ENCODE results near the gene COL9A3.

DNA sequence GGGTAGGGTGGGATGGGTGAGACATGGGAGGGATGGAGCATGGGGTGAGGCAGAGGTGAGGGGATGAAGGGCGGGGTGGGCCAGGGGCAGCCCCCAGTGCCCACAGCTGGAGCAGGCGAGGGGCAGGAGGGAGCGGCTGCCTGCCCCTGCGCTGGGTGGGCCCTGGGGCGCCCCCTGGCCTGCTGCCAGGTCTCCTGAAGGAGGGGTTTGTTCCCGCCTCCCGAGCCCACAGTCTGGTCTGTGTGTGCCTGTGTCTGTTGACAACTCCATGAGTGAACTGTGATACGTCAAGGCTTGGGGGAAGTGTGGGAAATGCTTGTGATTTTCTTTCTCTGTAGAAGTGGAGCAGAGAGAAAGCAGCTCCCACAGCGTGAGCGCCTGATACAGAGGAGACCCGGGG lies 31.5 kb upstream of the COL9A3 start:
- TF ChIP-seq, protein P1, sequence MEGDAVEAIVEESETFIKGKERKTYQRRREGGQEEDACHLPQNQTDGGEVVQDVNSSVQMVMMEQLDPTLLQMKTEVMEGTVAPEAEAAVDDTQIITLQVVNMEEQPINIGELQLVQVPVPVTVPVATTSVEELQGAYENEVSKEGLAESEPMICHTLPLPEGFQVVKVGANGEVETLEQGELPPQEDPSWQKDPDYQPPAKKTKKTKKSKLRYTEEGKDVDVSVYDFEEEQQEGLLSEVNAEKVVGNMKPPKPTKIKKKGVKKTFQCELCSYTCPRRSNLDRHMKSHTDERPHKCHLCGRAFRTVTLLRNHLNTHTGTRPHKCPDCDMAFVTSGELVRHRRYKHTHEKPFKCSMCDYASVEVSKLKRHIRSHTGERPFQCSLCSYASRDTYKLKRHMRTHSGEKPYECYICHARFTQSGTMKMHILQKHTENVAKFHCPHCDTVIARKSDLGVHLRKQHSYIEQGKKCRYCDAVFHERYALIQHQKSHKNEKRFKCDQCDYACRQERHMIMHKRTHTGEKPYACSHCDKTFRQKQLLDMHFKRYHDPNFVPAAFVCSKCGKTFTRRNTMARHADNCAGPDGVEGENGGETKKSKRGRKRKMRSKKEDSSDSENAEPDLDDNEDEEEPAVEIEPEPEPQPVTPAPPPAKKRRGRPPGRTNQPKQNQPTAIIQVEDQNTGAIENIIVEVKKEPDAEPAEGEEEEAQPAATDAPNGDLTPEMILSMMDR (IDR thresholded peaks at IDR 0.05), result no peak
- TF ChIP-seq POLR2A (IDR thresholded peaks at IDR 0.05; ENCODE audit: low read depth) (no peak), POLR2AphosphoS5 (IDR thresholded peaks at IDR 0.05) (no peak)

All from esophagus muscularis mucosa (tissue), 3 donors.